ENCODE results near the gene LTBP4.
"Not testable (repeated sequence)": the region's sequence is repeated elsewhere in the genome, so short reads cannot be mapped to it uniquely, and the experiment has no call there.

The LTBP4 gene

DNA sequence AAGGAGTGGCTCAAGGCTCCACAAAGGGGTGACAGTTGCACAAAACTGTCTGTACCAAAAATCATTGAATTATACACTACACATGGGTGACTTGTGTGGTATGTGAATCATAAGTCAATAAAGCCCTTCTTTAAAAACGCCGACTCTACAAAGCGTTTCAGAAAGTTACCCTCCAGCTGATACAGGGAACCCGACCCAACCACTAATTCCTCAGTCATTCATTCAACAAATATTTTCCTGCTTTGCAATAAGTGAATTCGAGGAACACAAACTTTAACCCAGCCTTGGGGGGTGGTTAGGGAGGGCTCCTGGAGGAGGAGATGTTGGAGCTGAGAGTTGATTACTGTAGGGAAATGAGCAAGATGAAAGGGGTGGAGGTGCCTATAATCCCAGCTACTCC lies 32.0 kb downstream of the LTBP4 start:
- DNase-seq: no peak

DNA sequence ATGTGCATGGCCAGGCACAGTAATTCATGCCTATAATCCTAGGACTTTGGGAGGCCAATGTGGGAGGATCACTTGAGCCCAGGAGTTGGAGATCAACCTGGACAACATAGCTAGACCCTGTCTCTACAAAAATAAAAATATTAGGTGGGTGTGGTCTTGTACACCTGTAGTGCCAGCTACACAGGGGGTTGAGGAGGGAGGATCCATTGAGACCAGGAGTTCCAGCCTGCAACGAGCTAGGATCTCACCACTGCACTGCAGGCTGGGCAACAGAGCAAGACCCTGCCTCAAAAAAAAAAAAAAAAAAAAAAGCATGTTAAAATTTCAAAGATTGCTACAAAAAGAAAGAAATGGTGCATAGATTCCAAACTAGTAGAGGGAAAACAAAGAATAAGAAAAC lies 37.2 kb downstream of the LTBP4 start:
- no peak for DNase-seq

DNA sequence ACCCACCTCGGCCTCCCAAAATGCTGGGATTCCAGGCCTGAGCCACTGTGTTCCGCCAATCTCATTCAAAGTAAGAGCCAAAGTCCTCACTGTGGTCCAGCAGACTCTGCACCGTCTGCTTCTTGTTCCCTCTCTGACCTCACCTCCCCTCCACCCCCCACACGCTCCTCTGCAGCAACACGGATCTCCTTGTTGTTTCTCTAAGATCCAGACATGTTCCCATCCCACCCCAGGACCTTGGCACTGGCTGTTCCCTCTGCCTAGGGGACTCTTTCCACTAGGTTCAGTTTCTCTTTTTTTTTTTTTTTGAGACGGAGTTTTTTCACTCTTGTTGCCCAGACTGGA lies 38.4 kb downstream of the LTBP4 start:
- no peak for DNase-seq

DNA sequence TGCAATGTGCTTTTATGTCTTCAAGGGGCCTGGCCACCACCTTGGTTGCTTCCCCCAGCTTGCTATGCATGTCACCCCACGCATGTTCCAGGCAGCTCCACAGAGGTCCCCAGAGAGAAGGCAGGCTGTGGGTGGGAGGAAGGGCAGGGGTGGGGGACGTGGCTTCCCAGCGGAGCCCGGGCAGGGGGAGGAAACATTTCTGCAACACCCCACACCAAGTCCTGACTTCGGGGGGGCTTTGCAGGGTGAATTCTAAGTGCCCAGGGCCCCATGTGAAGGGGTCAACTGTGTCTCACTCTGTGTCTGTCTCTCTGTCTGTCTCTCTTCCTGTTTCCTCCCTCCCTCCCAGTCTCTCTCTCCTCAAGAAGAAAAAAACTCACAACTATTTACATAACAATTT lies 39.6 kb downstream of the LTBP4 start:
- no peak for DNase-seq

DNA sequence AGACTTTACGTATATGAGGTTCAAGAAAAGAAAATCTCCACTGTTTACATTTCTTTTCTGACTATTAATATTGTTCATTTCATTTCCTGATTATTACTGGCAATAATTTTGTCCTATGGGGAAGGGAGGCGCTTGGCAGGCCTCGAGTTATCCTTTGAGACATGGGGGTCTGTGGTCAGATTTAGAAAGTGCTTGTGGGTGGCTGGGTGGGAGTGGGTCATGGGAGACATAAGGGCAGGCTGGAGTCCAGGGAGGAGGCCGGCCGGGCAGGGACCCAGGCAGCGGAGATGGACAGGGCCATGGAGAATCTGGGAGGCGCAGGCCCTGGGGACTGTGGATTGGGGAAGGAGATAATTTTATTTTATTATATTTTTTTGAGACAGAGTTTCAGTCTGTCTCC lies 40.1 kb downstream of the LTBP4 start:
- no peak for DNase-seq

DNA sequence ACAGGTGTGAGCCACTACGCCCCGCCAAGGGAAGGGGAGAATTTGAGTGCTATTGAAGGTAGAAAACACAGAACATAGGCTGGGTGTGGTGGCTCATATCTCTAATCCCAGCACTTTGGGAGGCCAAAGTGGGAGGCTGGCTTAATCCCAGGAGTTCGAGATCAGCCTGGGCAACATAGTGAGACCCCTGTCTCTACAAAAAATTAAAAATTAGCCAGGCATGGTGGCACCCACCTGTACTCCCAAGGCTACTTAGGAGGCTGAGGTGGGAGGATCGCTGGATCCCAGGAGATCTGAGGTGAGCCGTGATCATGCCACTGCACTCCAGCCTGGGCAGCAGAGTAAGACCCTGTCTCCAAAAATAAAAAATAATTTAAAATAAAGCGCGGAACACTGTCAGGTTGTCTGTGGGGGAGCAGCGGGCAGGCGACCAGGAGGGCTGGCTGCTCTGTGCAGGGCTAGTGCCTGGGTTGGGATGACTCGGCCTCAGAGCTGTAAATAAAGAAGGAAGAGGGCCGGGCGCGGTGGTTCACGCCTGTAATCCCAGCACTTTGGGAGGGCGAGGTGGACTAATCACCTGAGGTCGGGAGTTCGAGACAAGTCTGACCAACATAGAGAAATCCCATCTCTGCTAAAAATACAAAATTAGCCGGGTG lies 41.0 kb downstream of the LTBP4 start:
- no peak for DNase-seq

DNA sequence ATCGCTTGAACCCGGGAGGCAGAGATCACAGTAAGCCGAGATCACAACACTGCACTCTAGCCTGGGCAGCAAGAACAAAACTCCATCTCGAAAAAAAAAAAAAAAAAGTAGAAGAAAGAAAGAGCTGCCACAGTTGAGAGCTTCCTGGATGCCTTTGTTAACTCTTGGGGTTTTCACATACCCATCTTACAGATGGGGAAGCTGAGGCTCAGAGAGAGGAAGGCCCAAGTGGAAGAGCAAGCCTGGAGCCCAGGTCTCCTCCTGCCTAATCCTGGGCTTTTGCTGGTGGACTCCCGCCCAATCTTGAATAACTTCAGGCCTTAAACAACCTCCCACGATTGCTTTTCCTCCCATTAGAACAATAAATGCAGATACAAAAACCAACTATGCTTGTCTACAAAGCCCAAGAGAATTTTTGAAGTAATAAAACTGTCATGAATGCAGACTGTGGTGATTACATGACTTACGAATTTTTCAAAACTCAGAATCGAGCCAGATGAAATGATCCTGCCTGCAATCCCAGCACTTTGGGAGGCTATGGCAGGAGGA lies 41.7 kb downstream of the LTBP4 start:
- DNase-seq: no peak

DNA sequence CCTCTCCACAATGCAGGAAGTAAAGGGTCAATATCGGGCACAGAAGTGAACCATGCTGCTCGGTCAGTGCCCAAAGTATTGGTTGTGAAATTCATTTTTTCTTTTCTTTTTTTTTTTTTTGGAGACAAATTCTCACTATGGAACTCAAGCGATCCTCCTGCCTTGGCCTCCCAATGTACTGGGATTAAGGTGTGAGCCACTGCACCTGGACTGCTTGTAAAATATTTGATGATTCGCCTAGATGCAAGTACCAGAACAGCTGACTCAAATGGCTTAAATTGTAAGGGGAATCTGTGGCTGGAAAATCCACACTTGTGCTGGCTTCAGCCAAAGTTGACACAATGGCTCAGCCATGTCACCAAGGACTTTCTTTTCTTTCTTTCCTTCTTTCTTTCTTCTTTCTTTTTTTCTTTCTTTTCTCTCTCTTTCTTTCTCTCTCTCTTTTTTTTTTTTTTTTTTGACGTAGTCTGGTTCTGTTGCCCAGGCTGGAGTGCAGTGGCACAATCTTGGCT lies 45.6 kb downstream of the LTBP4 start:
- DNase-seq: no peak

DNA sequence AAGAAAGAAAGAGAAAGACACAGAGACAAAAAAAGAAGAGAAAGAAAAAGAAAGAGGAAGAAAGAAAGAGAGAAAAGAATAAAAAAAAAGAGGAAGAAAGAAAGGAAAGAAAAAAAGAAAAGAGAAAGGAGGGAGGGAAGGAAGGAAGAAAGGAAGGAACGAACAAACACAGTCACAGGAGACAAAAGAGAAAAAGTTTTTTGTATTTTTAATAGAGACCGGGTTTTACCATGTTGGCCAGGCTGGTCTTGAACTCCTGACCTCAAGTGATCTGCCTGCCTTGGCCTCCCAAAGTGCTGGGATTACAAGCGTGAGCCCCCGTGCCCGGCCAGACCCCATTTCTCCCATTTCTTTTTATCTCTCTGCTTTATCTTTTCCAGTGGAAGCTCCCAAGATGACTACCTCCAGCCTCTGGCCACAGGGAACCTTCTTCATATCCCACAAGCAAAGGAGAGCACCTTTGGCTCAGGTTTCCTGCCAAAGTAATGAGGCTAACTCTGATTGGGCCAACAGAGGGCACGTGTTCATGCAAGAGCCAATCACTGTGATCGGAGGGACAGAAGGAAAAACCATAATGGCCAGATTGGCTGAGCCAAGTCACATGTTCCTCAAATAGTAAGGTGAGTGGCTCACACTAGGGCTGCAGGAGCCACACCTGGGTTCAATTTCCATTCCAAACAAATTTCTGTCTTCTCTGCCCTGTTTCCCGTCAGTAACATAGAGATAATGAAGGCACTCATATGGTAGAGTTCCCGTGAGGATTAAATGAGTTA lies 48.9 kb downstream of the LTBP4 start:
- not testable (repeated sequence) for DNase-seq

DNA sequence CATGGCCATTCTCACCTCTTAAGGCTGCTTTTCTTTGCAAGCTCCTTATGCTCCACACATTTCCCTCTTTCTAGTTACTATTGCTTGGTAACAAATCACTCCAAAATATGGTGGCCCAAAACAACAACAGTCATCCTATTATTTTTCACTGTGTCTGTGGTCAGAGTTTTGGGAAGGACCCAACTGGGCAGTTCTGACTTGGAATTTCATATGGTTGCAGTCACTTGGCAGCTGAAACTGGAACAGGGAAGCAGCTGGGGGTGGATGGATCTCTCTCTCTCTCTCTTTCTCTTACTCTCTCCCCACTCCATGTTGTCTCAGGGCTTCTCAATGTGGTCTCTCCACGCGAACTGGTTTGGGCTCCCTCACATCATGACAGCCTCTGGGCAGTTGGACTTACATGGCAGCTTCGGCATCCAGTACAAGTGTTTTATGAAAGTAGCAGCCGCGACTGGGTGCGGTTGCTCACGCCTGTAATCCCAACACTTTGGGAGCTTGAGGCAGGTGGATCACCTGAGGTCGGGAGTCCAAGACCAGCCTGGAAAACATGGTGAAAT lies 49.7 kb downstream of the LTBP4 start:
- DNase-seq: no peak

DNA sequence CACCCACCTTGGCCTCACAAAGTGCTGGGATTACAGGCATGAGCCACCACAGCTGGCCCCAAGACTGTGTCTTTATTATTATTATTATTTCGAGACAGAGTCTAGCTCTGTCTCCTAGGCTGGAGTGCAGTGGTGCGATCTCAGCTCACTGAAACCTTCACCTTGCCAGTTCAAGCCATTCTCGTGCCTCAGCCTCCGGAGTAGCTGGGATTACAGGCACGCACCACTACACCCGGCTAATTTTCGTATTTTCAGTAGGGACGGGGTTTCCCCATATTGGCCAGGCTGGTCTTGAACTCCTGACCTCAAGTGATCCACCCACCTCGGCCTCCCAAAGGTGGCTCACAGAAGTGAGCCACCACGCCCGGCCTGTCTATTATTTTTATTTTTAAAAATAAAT lies 51.1 kb downstream of the LTBP4 start:
- not testable (repeated sequence) for DNase-seq

DNA sequence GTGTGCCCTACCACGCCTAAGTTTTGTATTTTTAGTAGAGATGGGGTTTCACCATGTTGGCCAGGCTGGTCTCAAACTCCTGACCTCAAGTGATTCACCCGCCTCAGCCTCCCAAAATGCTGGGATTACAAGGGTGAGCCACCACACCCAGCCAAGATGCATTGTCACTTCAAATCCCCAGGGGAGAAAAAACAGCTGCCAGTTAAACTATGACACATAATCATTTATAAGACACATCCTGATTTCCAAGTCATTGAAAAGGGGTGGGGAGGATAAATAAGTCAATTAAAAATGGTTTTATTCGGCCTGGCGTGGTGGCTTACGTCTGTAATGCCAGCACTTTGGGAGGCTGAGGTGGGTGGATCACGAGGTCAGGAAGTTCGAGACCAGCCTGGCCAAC lies 54.5 kb downstream of the LTBP4 start:
- not testable (repeated sequence) for DNase-seq

DNA sequence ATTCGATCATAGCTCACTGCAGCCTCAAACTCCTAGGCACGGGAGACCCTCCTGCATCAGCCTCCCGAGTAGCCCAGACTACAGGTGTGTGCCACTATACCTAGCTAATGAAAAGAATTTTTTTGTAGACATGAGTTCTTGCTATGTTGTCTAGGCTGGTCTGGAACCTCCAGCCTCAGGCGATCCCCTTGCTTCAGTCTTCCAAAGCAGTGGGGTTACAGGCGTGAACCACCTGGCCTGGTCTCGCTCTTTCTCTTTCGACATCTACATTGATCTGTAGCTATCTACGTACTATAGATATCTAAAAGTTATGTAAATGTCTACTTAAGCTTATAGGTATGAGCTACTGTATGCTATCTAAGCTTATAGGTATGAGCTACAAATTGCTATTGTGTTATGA lies 56.9 kb downstream of the LTBP4 start:
- no peak for DNase-seq

DNA sequence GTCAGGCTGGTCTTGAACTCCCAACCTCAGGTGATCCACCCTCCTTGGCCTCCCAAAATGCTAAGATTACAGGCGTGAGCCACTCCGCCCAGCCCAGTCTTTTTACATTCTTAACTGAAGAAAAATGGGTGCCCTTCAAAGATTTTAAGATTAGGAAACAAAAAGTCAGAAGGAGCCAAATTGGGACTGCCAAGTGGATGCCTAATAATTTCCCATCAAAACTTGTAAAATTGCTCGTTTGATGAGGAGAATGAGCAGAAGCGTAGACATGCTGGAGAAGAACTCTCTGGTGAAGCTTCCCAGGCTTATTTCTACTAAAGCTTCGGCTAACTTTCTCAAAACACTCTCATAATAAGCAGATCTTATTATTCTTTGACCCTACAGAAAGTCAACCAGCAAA lies 57.9 kb downstream of the LTBP4 start:
- DNase-seq: no peak

DNA sequence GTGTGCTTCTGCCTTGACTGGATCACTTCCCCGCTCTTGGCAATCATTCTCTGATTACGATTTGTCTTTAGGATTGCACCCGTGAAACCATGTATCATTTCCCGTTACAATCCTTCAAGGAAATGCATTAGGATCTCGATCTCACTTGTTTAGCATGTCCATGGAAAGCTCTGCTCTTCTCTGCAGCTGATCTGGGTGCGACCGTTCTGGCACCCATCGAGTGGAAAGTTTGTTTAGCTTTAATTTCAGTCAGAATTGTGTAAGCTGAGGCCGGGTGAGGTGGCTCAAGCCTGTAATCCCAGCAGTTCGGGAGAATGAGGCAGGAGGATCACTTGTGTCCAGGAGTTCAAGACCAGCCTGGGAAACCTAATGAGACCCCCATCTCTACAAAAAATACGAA lies 58.4 kb downstream of the LTBP4 start:
- no peak for DNase-seq

DNA sequence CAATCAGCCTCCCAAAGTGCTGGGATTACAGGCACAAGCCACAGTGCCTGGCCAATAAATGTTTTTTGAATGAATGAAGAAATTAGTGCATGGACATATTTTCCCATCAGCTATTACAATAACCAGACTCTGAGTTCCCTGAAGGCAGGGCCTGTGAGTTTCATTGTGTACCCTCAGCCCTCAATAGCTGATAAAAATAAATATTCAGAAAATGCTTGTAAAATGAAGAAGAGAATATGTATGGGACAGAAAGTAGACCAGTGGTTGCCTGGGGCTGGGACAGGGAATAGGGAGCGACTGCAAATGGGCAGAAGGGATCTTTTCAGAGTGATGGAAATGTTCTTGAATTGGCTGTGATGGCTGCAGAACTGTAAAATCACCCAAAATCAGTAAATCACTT lies 60.4 kb downstream of the LTBP4 start:
- no peak for DNase-seq

DNA sequence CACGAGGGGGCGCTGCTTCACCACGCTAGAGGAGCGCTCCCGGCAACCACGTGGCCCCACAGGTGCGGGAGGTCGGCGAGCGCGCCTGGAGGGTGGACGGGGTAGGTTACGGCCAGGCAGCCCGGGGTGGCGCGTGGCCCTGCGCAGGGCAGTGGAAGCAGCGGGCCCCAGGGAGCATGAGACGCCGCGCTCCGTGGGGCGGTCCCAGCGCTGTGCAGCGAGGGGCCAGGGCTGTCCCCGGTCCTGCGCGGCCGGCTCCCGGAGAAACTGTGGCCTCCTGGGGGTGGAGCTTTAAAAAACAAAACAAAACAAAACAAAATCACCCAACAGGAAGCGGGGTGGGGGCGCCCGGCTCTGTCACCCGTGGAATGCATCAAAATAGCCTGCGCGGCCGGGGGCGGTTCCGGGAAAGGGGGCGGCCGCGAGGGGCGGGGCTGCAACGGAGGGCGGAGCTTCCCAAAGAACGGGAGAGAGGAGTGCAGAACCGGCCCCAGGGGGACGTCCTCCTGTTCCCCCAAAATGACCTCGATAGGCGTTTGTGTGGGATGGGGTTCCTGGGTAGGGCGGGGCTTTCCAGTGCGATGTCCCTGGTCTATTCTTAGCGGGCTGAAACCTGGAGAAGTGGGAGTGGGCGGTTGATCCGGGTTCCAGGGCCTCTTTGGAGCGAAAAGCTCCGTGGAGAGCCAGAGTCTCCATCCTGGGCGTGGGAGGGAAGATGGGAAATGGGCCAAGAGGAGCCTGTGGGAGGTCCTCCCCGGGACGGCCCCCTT lies 61.9 kb downstream of the LTBP4 start:
- peak; percentile 74 for DNase-seq

DNA sequence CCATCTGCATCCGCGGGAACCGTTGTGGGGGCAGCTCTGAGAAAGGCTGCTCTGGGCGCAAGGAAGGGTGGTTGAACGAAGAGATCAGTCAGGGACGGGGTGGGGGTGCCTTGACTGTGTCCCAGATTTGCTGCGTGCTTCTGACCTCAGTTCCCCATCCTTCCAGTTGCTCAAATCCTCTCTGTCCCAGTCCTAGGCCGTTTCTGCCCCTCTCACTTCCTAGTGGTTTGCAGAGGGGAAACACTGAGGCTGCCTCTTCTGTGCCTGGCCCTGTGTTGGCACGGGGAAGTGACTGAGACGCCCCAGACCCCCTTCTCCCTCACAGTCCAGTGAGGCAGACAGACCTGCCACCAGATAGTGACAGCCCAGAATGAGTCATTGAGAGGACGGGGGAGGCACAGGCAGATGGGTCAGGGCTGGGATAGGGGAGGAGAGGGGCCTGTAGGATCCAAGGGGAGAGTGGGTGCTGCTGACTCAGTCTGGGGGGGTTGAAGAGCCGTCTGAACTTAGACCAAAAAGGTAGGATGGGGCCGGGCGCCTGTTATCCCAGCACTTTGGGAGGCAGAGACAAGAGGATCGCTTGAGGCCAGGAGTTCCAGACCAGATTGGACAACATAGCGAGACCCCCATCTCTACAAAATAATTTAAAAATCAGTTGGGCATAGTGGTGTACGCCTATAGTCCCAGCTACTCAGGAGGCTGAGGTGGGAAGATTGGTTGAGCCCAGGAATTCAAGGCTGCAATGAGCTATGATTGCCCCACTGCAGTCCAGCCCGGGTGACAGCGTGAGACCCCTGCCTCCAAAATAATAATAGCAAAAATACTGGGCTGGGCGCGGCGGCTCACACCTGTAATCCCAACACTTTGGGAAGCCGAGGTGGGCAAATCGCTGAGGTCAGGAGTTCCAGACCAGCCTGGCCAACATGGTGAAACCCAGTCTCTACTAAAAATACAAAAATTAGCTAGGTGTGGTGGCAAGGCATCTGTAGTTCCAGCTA lies 62.8 kb downstream of the LTBP4 start:
- no peak for DNase-seq

DNA sequence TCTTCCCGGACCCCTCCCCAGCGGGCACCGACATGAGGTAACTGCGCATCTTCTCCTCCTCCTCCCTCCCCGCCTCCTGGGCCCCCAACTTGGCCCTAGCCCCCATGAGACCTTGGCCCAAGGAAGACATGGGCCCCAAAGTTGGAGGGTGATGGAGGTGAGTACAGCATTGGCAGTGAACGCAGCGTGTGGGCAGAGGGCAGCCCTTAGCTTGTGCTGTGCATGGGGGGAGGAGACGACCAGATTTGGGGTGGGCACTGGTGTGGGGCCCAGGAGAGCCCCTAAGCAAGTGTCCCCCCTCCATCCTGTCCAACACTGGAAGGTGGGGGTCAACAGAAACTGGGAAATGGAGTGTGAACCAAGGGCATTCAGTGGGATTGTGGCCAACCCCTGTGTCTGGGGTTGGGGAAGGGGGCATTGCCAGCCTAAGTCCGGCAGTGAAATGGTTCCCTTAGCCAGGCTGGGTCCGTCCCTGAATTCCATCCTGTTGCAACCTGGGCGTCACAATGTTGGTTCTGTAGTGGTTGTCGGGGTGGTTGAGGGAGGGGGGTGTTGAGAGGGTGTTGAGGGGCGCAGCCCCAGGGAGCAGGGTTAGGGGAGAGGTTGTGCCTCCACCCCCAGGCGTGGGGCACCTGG lies 65.8 kb downstream of the LTBP4 start:
- DNase-seq: no peak

DNA sequence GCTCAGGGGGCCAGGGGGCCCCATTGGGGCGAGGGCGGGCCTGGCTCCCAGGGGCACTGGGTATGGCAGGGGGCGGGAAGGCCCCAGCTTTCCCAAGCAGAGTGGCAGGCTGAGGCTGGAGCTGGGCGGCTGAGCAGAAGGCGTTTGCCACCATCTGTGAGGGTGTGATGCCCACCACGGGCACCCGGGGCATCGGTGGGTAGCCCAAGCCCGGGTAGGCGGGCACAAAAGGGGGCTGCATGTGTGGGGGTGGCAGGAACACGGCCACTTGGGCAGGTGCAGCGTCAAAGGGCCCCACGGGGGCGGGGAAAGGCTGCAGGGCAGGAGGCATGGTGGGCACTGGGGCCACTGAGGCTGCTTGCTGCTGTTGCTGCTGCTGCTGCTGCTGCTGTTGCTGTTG lies 66.4 kb downstream of the LTBP4 start:
- no peak for DNase-seq

DNA sequence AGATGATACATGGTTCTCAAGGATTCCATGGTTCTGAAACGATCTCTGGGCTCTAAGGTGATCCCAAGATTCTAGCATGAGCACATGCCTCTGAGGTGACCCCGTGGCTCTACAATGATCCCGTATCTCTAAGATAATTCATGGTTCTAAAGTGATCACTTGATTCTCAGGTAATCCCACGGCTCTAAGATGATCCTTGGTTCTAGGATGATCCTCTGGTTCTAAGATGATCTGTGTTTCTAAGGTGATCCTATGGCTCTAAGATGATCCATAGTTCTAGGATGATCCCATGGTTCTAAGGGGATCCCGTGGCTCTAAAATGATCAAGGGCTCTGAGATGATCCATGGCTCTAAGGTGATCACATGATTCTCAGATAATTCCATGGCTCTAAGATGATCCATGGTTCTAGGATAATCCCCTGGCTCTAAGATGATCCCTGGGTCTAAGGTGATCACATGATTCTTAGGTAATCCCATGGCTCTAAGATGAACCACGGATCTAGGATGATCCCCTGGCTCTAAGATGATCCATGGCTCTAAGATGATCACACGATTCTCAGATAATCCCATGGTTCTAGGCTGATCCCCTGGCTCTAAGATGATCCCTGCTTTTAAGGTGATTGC lies 67.9 kb downstream of the LTBP4 start:
- no peak for DNase-seq

Measured in COR-L47 (cell line).